ENCODE measurements around the gene DPP8.
"Not testable (repeated sequence)": the region's sequence is repeated elsewhere in the genome, so short reads cannot be mapped to it uniquely, and the experiment has no call there.

Gene DPP8

GRCh38 chr15:65516997-65517865 lies at the start of gene DPP8:
Gene DPP8, minus strand, starts transcription at chr15:65517689. Its CDS starts 5,136 bp downstream, at chr15:65512553.
- DNase-seq, result peak; percentile 90 to 93

- no peak for DNase-seq
Observed at GRCh38 chr15:65561934-65562333, 44.4 kb upstream of the DPP8 start.

- no peak for DNase-seq
Observed at GRCh38 chr15:65559941-65560340, 42.5 kb upstream of the DPP8 start.

- no peak for DNase-seq
Observed at GRCh38 chr15:65558997-65559760, 41.7 kb upstream of the DPP8 start.

GRCh38 chr15:65558336-65558735 lies 40.8 kb upstream of the DPP8 start:
- no peak for DNase-seq

GRCh38 chr15:65556622-65557021 lies 39.1 kb upstream of the DPP8 start:
- DNase-seq, result no peak

GRCh38 chr15:65553691-65554090 lies 36.2 kb upstream of the DPP8 start:
- DNase-seq, result no peak

GRCh38 chr15:65552851-65553250 lies 35.4 kb upstream of the DPP8 start:
- not testable (repeated sequence) for DNase-seq

- DNase-seq, result no peak
Observed at GRCh38 chr15:65551183-65551582, 33.7 kb upstream of the DPP8 start.

GRCh38 chr15:65550681-65551098 lies 33.2 kb upstream of the DPP8 start:
- no peak for DNase-seq

- DNase-seq, result not testable (repeated sequence)
Observed at GRCh38 chr15:65549288-65549687, 31.8 kb upstream of the DPP8 start.

- no peak for DNase-seq
Observed at GRCh38 chr15:65547841-65548240, 30.4 kb upstream of the DPP8 start.

- DNase-seq, result no peak
Observed at GRCh38 chr15:65541231-65541820, 23.8 kb upstream of the DPP8 start.

GRCh38 chr15:65540314-65540713 lies 22.8 kb upstream of the DPP8 start:
- DNase-seq, result no peak

- DNase-seq, result no peak
Observed at GRCh38 chr15:65535192-65535591, 17.7 kb upstream of the DPP8 start.

- DNase-seq, result no peak
Observed at GRCh38 chr15:65533057-65533756, 15.7 kb upstream of the DPP8 start.

- no peak for DNase-seq
Observed at GRCh38 chr15:65532738-65533051, 15.2 kb upstream of the DPP8 start.

- DNase-seq, result peak; percentile 56 to 85
Observed at GRCh38 chr15:65530318-65531111, 13.0 kb upstream of the DPP8 start, which contains the start of gene HACD3. Gene HACD3, plus strand, starts transcription at chr15:65530463. Its CDS starts 169 bp downstream, at chr15:65530632.

GRCh38 chr15:65529762-65530317 lies 12.4 kb upstream of the DPP8 start:
- no peak for DNase-seq

- DNase-seq, result no peak
Observed at GRCh38 chr15:65528461-65529060, 11.1 kb upstream of the DPP8 start.

GRCh38 chr15:65525622-65526021 lies 8.1 kb upstream of the DPP8 start:
- DNase-seq, result no peak

Measured in SW 1271 (cell line).